ENCODE measurements around the gene ANKS1B.

- TF ChIP-seq EP300 (IDR thresholded peaks at IDR 0.05) (no peak), POLR2A (IDR thresholded peaks at IDR 0.05) (no peak)
Measured at GRCh38 chr12:99709116-99709515, 275.6 kb downstream of the ANKS1B start.

Measured in suprapubic skin (tissue), 2 donors.